ENCODE measurements around the gene LRRC28. TPM values are rescaled to one million over a fixed set of nuclear protein-coding genes. Genes with fewer than 3 reads are reported as not detected.

LRRC28 gene
- total and polyA plus RNA-seq, 3 donors from 2014 or later = 78.9 to 100.0 (median 97.1) TPM

GRCh38 chr15:99247062-99247461 is 4.2 kb upstream of the LRRC28 start:
- intact Hi-C loops (cut with DNase I; ENCODE audit: low total_unique reads) = no loop called here
- no peak for TF ChIP-seq POLR2A (IDR thresholded peaks at IDR 0.05)
- TF ChIP-seq, protein P1, sequence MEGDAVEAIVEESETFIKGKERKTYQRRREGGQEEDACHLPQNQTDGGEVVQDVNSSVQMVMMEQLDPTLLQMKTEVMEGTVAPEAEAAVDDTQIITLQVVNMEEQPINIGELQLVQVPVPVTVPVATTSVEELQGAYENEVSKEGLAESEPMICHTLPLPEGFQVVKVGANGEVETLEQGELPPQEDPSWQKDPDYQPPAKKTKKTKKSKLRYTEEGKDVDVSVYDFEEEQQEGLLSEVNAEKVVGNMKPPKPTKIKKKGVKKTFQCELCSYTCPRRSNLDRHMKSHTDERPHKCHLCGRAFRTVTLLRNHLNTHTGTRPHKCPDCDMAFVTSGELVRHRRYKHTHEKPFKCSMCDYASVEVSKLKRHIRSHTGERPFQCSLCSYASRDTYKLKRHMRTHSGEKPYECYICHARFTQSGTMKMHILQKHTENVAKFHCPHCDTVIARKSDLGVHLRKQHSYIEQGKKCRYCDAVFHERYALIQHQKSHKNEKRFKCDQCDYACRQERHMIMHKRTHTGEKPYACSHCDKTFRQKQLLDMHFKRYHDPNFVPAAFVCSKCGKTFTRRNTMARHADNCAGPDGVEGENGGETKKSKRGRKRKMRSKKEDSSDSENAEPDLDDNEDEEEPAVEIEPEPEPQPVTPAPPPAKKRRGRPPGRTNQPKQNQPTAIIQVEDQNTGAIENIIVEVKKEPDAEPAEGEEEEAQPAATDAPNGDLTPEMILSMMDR (IDR thresholded peaks at IDR 0.05) = no peak
- H3K4me3 ChIP-seq = no peak overlapping the region
- peaks cover 4% of the 10 kb centered on the region for H3K4me1 ChIP-seq
- DNase-seq = no peak
- H3K27ac ChIP-seq = no peak overlapping the region
- no peaks in the 10 kb centered on the region for H3K27me3 ChIP-seq
- H3K9me3 ChIP-seq = no peaks in the 10 kb centered on the region
- H3K36me3 ChIP-seq (ENCODE audit: low read depth, missing control alignments) = no peaks in the 10 kb centered on the region
- 77 to 82% methylated on average over 3 of the region's 3 CpGs for WGBS, 2 donors

DNA sequence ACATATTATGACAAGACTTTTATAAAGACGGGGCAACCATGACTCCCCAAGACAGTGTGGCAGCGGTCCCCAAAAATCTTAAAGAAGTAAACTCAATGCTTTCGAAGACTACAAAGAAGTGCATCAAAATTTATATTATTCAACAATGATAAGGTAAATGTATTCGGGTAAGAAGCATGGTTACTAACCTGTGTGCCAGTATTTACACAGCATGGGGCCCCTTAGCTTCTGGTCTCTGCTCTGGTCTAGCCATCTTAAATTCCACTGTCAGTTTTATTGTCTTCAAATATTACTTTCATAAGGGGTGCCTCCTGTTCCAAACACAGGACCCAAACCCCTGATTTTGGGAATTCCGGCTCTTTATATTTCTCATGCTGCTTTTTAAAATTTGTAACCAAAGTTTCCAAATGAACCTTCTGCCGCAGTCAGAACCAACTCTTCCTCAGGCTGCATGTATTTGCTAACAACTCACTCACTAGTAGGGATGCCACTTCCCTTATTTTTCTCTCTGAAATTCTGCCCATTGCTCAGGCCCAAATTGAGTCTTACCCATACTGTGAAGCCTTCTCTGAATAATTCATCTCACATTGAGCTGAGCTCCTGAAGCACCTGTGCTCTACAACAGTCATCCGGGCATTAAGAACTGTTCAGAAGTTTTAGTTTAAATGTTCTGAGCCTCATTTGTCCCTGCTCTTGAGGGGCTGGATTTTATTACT is 3.1 kb upstream of the LRRC28 start:
- peaks cover 9% of the 10 kb centered on the region for H3K4me1 ChIP-seq
- no peaks in the 10 kb centered on the region for H3K36me3 ChIP-seq (ENCODE audit: low read depth, missing control alignments)
- 76 to 81% methylated on average over 7 of the region's 7 CpGs for WGBS, 2 donors
- DNase-seq = no peak
- H3K4me3 ChIP-seq = peak overlapping the region in 1 of 2 donors; percentile 88
- H3K27ac ChIP-seq = no peak overlapping the region
- intact Hi-C loops (cut with DNase I; ENCODE audit: low total_unique reads) = no loop called here
- TF ChIP-seq, protein P1 (IDR thresholded peaks at IDR 0.05) = no peak
- TF ChIP-seq POLR2A (IDR thresholded peaks at IDR 0.05) = no peak
- no peaks in the 10 kb centered on the region for H3K9me3 ChIP-seq
- no peaks in the 10 kb centered on the region for H3K27me3 ChIP-seq

DNA sequence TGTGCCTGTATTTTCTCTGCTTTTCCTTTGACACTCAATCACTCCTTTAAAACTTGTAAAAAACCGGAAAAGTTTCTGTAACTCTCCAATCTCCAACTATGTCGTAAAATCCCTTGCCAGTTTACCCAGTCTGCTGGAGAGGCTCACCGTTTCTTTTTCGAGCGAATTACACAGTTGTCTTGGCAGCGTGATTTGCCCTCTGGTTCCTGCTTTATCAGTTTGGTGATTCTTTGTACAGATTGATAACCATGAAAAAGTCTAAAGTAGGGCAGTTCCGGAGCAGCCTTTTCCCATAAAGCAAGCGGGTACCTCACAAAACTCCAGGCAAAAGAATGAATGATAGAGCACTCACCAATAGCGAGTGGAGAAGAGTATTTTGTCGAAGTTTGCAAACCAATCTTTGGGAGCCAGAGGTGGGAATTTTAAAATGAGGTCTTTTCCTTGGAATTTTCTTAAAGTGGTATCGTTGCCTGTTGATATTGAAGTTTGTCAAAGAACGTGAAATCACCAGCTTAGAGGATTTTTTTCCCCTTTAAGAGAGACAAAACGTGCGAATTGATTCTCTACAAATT is 1.9 kb upstream of the LRRC28 start, which contains the start of gene TTC23:
Gene TTC23, minus strand, starts transcription at position 312 of the 572 bp plus-strand sequence. CDS start 20,869 bp downstream, outside the sequence.
- Histone ChIP-seq H3K27me3 (no peaks in the 10 kb centered on the region), H3K27ac (peak within 1 kb of the TSS; percentile 83 to 90), H3K4me1 (peaks cover 9% of the 10 kb centered on the region), H3K4me3 (peak within 1 kb of the TSS; percentile 73 to 88), H3K9me3 (no peaks in the 10 kb centered on the region), H3K36me3 (ENCODE audit: low read depth, missing control alignments) (no peaks in the 10 kb centered on the region)
- intact Hi-C loops (cut with DNase I; ENCODE audit: low total_unique reads) = no loop called here
- WGBS, 2 donors = 1% methylated on average over 14 of the region's 14 CpGs
- TF ChIP-seq, protein P1 (IDR thresholded peaks at IDR 0.05) = no peak
- TF ChIP-seq POLR2A (IDR thresholded peaks at IDR 0.05) = no peak
- peak; percentile 73 for DNase-seq

DNA sequence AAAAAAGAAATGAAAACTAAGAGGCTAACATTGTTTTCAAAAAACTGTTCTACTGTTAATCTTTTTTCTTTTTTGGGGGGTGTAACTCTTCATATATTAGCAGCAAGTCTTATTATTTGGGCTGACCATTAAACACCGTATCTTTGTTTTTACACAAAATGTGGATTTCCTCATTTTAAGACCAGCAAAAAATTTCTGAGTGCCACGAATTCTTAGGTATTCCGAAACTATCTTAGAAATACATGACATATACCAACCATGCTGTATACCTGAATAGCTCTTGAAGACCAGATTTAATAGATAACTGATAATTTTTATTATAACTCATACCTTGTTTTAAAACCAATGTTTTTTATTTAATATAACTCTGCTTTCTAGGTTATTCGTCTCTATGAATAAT is 1.3 kb upstream of the LRRC28 start:
- Histone ChIP-seq H3K9me3 (no peaks in the 10 kb centered on the region), H3K4me1 (peaks cover 9% of the 10 kb centered on the region), H3K4me3 (peak overlapping the region; percentile 73 to 88), H3K36me3 (ENCODE audit: low read depth, missing control alignments) (no peaks in the 10 kb centered on the region), H3K27ac (peak overlapping the region; percentile 36 to 90), H3K27me3 (no peaks in the 10 kb centered on the region)
- TF ChIP-seq, protein P1 (IDR thresholded peaks at IDR 0.05) = no peak
- no peak for TF ChIP-seq POLR2A (IDR thresholded peaks at IDR 0.05)
- intact Hi-C loops (cut with DNase I; ENCODE audit: low total_unique reads) = no loop called here
- no peak for DNase-seq
- 8 to 13% methylated on average over 4 of the region's 4 CpGs for WGBS, 2 donors
